ENCODE measurements around the gene SLC25A15. TPM values are rescaled to one million over a fixed set of nuclear protein-coding genes. Genes with fewer than 3 reads are reported as not detected.
A peak's percentile ranks its signal among the peaks of the same experiment; 100 is the strongest.
"Not testable (repeated sequence)": the region's sequence is repeated elsewhere in the genome, so short reads cannot be mapped to it uniquely, and the experiment has no call there.

SLC25A15 gene
- total RNA-seq, 1 donor from 2014 or later = 20.7 TPM

- peak; percentile 31 for DNase-seq (ENCODE audit: low read depth)
Measured at GRCh38 chr13:40780822-40781401, 8.5 kb upstream of the SLC25A15 start.

DNA sequence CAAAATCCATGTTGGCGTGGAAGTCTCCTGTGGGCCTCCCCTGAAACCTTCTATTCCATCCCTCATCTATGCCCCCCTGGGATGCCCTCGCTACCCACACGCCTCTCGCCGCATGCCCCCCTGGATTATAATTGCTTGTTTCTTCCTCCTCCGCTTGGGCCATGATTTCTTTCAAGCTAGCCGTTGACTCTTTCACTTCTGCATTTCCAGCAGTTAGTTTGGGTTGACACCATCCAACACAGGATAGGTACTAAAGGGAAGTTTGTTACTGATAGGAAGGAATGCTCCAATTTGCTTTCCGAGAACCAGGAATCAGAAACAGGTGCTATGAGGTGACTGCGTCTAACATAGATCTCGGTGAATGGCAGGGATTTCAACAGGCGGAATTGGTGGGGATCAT lies 7.7 kb upstream of the SLC25A15 start:
- DNase-seq (ENCODE audit: low read depth) = no peak

GRCh38 chr13:40782971-40783370 lies 6.4 kb upstream of the SLC25A15 start:
- not testable (repeated sequence) for DNase-seq (ENCODE audit: low read depth)

DNA sequence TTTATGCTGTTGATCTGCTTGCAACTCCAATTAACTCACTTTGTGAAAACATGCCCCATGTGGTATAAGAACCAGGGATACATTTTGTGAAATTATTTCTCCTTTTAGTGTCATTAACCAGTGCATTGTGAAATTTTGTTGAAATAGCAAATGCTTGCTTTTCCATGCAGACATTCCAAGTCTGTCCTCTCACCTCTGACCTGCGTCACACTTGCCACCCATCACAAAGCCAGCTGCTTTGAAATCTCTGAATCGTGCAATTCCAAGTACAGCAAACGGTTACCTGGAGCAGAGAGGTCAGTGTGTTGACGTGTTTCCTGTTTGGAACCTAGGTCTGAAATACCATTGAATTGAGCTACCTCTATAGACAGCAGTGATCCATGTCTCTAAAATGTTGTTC lies 4.9 kb upstream of the SLC25A15 start:
- no peak for DNase-seq (ENCODE audit: low read depth)

GRCh38 chr13:40786568-40786996 lies 2.8 kb upstream of the SLC25A15 start:
- no peak for DNase-seq (ENCODE audit: low read depth)

DNA sequence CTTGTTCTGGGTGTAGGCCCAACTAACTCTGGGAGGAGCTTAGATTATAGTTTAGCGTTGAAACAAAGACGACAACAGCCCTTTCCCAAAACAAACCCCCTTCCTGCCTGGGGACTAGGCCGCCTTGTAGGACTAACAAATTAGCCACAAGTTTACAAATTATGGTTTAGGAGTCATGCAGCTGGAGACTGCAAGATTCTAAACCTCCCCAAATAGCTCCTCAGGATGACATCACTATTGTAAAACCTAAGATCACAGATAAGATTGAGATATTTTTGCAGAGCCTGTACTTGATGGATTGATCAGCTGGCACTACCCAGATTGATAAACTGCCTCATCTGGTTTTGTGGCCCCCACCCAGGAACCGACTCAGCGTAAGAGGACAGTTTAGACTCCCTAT lies 2.3 kb upstream of the SLC25A15 start:
- DNase-seq (ENCODE audit: low read depth) = no peak

GRCh38 chr13:40788540-40789274 lies 704 bp upstream of the SLC25A15 start:
- not testable (repeated sequence) for DNase-seq (ENCODE audit: low read depth)

DNA sequence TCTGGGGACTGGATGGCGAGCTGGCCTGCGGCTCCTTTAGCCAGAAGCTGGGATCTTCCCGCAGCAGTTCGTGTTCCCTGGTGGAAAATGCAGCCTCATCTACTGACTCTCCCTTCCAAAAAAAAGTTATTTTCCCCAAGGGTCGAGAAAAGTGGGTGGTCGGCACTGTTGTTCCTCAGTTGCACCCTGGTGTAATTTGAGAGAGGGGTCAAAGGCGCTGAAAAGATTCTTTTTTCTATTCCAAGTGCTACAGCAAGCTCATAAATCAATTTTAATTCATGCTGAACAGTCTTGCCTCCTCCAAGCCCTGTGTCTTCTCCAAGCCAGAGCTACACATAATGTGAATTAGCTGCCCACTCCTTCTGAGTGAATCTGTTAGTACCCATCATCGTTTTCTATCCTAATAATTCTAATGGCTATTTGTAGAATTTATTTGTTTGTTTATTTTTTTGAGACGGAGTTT lies 774 bp downstream of the SLC25A15 start:
- no peak for DNase-seq (ENCODE audit: low read depth)

- no peak for DNase-seq (ENCODE audit: low read depth)
Measured at GRCh38 chr13:40792284-40793051, 3.1 kb downstream of the SLC25A15 start.

DNA sequence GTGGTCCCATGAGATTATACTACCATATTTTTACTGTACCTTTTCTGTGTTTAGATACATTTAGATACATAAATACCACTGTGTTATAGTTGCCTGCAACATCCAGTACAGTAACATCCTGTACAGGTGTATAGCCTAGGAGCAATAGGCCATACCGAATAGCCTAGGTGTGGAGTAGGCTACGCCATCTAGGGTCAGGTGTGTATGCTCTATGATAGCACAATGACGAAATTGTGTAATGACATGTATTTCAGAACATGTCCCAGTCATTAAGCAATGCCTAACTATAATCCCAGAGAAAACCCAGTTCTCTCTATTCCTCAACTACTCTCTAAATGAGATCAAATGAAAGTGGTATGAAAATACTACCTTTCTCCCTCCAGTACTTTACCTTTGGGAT lies 3.9 kb downstream of the SLC25A15 start:
- no peak for DNase-seq (ENCODE audit: low read depth)

DNA sequence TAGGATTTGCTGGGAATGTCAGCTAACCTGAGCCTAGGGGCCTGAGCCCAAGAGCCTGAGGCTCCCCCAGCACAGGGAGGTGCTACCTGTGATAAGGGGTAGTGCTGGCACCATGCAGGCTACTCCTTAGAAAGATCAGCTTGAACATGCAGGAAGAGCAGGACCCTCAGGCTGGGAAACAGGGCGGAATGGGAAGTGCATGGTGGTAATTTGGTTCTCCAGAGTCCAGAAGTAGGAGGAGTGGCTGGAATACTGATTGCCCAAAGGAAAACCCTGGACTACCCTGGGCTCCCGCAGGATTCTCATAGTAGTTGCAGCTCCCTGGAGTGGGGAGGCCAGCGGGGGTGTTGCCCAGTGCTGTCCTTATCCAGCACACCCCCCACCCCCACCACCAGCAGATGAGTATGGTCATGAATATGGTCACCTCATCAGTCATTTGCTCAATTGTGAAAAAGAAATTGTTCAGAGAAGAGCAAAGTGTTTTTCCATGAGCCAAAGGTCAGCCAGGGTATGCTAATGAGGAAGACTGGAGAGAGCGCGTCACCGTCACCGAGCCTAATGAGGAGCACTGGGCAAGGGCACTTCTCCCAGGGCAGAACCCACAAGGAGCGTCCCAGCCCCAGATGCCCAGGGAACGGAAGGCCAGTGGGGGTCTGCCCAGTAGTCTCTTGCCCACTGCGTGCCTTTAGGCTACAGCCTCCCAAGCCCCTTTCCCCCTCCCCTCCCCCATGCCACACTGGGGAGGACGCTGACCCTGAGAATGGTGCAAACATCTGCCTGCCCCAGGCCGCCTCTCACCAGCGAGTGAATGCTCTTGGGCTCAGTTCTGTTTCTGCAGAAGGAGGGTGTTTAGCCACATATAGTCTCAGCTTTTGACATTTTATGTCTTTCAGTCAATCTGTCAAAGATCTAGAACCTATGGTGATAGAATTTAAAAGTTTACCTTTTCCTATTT lies 5.3 kb downstream of the SLC25A15 start:
- DNase-seq (ENCODE audit: low read depth) = no peak

DNA sequence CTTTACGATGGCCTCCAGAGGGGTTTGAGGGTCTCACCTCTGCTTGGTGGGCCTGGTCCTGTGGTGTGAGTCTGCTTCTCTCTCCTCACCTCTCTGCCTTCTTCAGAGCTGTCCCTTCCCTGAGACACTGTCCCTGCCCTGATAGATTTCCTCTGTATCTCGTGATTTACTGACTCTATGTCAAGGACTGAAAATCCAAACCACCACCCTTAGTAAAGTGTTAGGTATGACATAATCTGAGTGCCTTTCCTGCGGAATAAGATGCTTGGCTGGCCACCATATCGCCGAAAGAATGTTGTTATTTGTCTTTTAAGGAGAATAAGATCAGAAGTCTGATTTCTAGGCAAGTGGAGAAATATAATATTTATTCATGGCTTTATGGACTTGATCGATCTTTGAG lies 7.2 kb downstream of the SLC25A15 start:
- no peak for DNase-seq (ENCODE audit: low read depth)

DNA sequence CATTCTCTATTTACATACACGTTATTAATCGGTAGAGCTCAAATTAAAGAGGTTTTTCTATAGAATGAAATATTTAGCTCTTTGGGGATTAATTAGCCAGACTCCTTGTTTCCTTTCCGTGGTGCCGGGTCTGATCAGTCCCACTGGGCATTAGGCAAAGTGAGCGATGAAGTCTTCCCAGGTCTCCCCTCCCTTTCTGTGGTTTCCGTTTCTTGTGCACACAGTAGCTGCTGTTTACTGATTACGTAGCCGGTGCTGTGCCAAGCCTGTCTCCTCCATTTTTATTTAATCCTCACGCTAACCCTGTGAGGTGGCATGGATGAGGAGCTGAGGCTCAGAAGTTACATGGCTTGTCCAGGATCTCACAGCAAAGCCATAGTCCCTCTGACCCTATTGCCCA lies 9.0 kb downstream of the SLC25A15 start:
- no peak for DNase-seq (ENCODE audit: low read depth)

GRCh38 chr13:40799508-40799907 lies 10.1 kb downstream of the SLC25A15 start:
- no peak for DNase-seq (ENCODE audit: low read depth)

DNA sequence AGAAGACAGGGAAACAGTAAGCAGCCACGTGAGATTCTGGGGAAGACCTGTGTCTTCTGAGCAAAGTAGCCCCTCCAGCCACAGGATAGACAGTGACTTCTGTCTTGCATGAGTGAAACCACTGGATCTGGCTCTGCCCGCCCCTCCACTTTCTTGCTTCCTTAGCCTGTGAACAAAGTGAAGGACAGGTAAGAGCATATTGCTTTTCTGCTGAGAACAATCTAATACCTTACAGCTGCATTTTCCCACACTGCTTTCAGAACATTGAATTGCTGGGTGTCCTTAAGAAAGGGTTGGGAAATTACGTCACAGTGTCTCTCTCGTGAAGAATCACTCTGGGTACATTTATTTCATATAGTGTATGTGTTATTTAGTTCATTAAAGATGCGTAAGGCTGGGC lies 11.1 kb downstream of the SLC25A15 start:
- no peak for DNase-seq (ENCODE audit: low read depth)

DNA sequence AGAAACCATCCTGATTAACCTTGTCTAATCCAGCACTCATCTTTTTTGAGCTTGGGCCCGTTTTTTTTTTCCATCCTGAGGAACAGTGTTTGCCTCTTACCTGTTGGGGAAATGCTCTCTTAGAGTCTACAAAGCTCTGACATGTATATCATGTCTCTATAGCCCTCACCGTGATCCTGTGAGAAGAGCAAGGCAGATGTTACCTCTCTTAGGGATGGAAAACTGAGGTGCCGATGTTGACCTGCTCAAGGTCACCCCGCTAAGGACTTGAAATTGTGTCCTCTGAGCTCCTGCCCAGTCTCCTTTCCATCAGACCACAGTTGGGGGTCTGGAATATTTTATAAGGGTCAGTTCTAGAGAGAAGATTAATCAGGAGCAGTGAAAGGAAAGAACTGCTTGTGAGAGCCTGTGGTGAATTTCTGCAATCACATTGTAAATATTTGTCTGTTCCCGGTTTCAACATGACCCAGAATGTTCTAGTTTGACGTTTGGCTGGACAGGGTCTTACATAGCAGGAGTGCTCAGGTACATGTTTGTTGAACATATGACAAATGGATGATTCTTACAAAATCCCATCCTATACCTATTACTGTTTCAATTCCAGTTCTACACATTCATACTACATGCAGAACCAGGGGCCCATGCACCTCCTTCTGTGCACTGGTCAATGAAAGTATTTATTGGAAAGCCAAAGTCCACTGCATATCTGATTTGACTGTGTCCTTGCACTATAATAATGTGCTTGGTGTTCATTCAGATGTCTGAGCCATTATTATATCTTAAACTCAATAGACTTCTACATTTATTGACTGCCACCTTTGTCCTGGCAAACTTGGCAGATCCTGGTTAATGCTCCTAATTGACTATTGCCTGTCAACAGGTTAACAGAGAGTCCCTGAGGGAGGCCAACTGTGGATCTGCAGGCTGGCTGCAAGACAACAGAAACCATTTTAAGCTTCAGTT lies 12.1 kb downstream of the SLC25A15 start:
- DNase-seq (ENCODE audit: low read depth) = no peak

DNA sequence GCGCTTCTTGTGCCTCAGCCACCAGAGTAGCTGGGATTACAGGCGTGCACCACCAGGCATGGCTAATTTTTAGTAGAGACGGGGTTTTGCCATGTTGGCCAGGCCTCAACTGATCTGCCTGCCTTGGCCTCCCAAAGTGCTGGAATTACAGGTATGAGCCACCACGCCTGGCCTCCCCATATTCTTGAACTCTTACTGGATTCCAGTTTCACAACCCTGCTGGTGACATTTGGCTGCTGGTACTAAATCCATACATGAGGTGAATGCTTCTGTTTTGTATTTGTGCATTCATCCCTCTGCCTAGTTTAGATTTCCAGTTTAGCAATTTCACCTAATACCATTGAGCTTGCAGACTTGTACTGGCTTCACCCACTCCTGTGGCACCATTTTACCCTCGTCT lies 13.9 kb downstream of the SLC25A15 start:
- DNase-seq (ENCODE audit: low read depth) = no peak

- DNase-seq (ENCODE audit: low read depth) = no peak
Measured at GRCh38 chr13:40806241-40806640, 16.8 kb downstream of the SLC25A15 start.

GRCh38 chr13:40809471-40809870 lies 20.1 kb downstream of the SLC25A15 start:
- DNase-seq (ENCODE audit: low read depth) = no peak

DNA sequence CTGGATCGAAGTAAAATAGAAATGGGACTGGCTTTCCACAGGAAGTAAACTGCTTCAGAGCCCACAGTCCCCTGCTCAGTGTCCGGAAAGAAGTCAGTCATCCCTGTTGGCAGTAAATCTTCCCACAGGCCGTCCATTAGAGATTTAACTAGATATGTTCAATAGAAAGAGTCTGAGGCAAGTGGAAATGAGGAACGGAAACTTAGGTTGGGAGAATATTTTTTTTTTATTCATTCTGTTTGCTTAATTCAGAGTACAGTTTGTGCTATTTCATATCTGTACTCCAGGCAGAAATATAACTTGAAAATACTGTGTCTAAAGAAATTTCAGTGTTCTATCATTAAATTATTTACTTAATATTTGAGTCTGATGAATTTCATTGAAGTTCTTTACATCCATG lies 22.7 kb downstream of the SLC25A15 start:
- DNase-seq (ENCODE audit: low read depth) = no peak
